ENCODE measurements around the gene TRNP1.

TRNP1 gene

GRCh38 chr1:27005648-27006496, 12.4 kb downstream of the TRNP1 start:
- peaks cover 70% of the 10 kb centered on the region for H3K4me1 ChIP-seq (ENCODE audit: insufficient read depth, low read length)
- H3K9me3 ChIP-seq (ENCODE audit: low read length) = no peaks in the 10 kb centered on the region
- peaks cover 33% of the 10 kb centered on the region for H3K36me3 ChIP-seq (ENCODE audit: insufficient read depth, low read length)
- peak overlapping the region; percentile 27 for H3K27ac ChIP-seq (ENCODE audit: low read depth, low read length)
- H3K9ac ChIP-seq (ENCODE audit: low read length) = no peak overlapping the region
- no peaks in the 10 kb centered on the region for H3K27me3 ChIP-seq (ENCODE audit: control insufficient read depth in 1 of 2, insufficient read depth in 2 of 2, low read length in 2 of 2)
- H3K4me3 ChIP-seq (ENCODE audit: low read depth in 1 of 2, low read length in 2 of 2) = no peak overlapping the region

- Histone ChIP-seq H3K4me1 (ENCODE audit: insufficient read depth, low read length) (peaks cover 67% of the 10 kb centered on the region), H3K27ac (ENCODE audit: low read depth, low read length) (peak overlapping the region; percentile 27), H3K9me3 (ENCODE audit: low read length) (no peaks in the 10 kb centered on the region), H3K36me3 (ENCODE audit: insufficient read depth, low read length) (peaks cover 33% of the 10 kb centered on the region), H3K9ac (ENCODE audit: low read length) (no peak overlapping the region), H3K27me3 (ENCODE audit: control insufficient read depth in 1 of 2, insufficient read depth in 2 of 2, low read length in 2 of 2) (no peaks in the 10 kb centered on the region), H3K4me3 (ENCODE audit: low read depth in 1 of 2, low read length in 2 of 2) (no peak overlapping the region)
Measured at GRCh38 chr1:27006683-27007082, 13.2 kb downstream of the TRNP1 start.

GRCh38 chr1:27007909-27008582, 14.6 kb downstream of the TRNP1 start:
- no peaks in the 10 kb centered on the region for H3K9me3 ChIP-seq (ENCODE audit: low read length)
- no peak overlapping the region for H3K4me3 ChIP-seq (ENCODE audit: low read depth in 1 of 2, low read length in 2 of 2)
- H3K9ac ChIP-seq (ENCODE audit: low read length) = no peak overlapping the region
- H3K27me3 ChIP-seq (ENCODE audit: control insufficient read depth in 1 of 2, insufficient read depth in 2 of 2, low read length in 2 of 2) = no peaks in the 10 kb centered on the region
- peak overlapping the region; percentile 35 for H3K27ac ChIP-seq (ENCODE audit: low read depth, low read length)
- peaks cover 63% of the 10 kb centered on the region for H3K4me1 ChIP-seq (ENCODE audit: insufficient read depth, low read length)
- H3K36me3 ChIP-seq (ENCODE audit: insufficient read depth, low read length) = peaks cover 27% of the 10 kb centered on the region

- Histone ChIP-seq H3K27ac (ENCODE audit: low read depth, low read length) (peak overlapping the region; percentile 70), H3K36me3 (ENCODE audit: insufficient read depth, low read length) (peaks cover 19% of the 10 kb centered on the region), H3K27me3 (ENCODE audit: control insufficient read depth in 1 of 2, insufficient read depth in 2 of 2, low read length in 2 of 2) (no peaks in the 10 kb centered on the region), H3K9ac (ENCODE audit: low read length) (peak overlapping the region; percentile 81), H3K4me1 (ENCODE audit: insufficient read depth, low read length) (peaks cover 52% of the 10 kb centered on the region), H3K9me3 (ENCODE audit: low read length) (no peaks in the 10 kb centered on the region), H3K4me3 (ENCODE audit: low read depth in 1 of 2, low read length in 2 of 2) (peak overlapping the region; percentile 9 to 55)
Measured at GRCh38 chr1:27009601-27010197, 16.2 kb downstream of the TRNP1 start.

GRCh38 chr1:27010226-27010994, 16.9 kb downstream of the TRNP1 start:
- Histone ChIP-seq H3K9me3 (ENCODE audit: low read length) (no peaks in the 10 kb centered on the region), H3K4me1 (ENCODE audit: insufficient read depth, low read length) (peaks cover 45% of the 10 kb centered on the region), H3K27me3 (ENCODE audit: control insufficient read depth in 1 of 2, insufficient read depth in 2 of 2, low read length in 2 of 2) (no peaks in the 10 kb centered on the region), H3K9ac (ENCODE audit: low read length) (peak overlapping the region; percentile 81), H3K27ac (ENCODE audit: low read depth, low read length) (peak overlapping the region; percentile 70), H3K4me3 (ENCODE audit: low read depth in 1 of 2, low read length in 2 of 2) (peak overlapping the region; percentile 55 to 84), H3K36me3 (ENCODE audit: insufficient read depth, low read length) (peaks cover 12% of the 10 kb centered on the region)

GRCh38 chr1:27011058-27011764, 17.7 kb downstream of the TRNP1 start:
- Histone ChIP-seq H3K36me3 (ENCODE audit: insufficient read depth, low read length) (peaks cover 4% of the 10 kb centered on the region), H3K9me3 (ENCODE audit: low read length) (no peaks in the 10 kb centered on the region), H3K4me1 (ENCODE audit: insufficient read depth, low read length) (peaks cover 41% of the 10 kb centered on the region), H3K4me3 (ENCODE audit: low read depth in 1 of 2, low read length in 2 of 2) (peak overlapping the region; percentile 55 to 84), H3K9ac (ENCODE audit: low read length) (peak overlapping the region; percentile 81), H3K27me3 (ENCODE audit: control insufficient read depth in 1 of 2, insufficient read depth in 2 of 2, low read length in 2 of 2) (no peaks in the 10 kb centered on the region), H3K27ac (ENCODE audit: low read depth, low read length) (peak overlapping the region; percentile 70)

GRCh38 chr1:27011976-27012563, 18.6 kb downstream of the TRNP1 start:
- Histone ChIP-seq H3K27ac (ENCODE audit: low read depth, low read length) (peak overlapping the region; percentile 70), H3K4me1 (ENCODE audit: insufficient read depth, low read length) (peaks cover 39% of the 10 kb centered on the region), H3K9me3 (ENCODE audit: low read length) (no peaks in the 10 kb centered on the region), H3K4me3 (ENCODE audit: low read depth in 1 of 2, low read length in 2 of 2) (peak overlapping the region; percentile 55 to 84), H3K27me3 (ENCODE audit: control insufficient read depth in 1 of 2, insufficient read depth in 2 of 2, low read length in 2 of 2) (no peaks in the 10 kb centered on the region), H3K36me3 (ENCODE audit: insufficient read depth, low read length) (no peaks in the 10 kb centered on the region), H3K9ac (ENCODE audit: low read length) (peak overlapping the region; percentile 81)

GRCh38 chr1:27015260-27015659, 21.8 kb downstream of the TRNP1 start:
- Histone ChIP-seq H3K4me3 (ENCODE audit: low read depth in 1 of 2, low read length in 2 of 2) (no peak overlapping the region), H3K4me1 (ENCODE audit: insufficient read depth, low read length) (peaks cover 10% of the 10 kb centered on the region), H3K27ac (ENCODE audit: low read depth, low read length) (no peak overlapping the region), H3K27me3 (ENCODE audit: control insufficient read depth in 1 of 2, insufficient read depth in 2 of 2, low read length in 2 of 2) (no peaks in the 10 kb centered on the region), H3K9ac (ENCODE audit: low read length) (no peak overlapping the region), H3K36me3 (ENCODE audit: insufficient read depth, low read length) (no peaks in the 10 kb centered on the region), H3K9me3 (ENCODE audit: low read length) (no peaks in the 10 kb centered on the region)

GRCh38 chr1:27016376-27016775, 22.9 kb downstream of the TRNP1 start:
- Histone ChIP-seq H3K36me3 (ENCODE audit: insufficient read depth, low read length) (no peaks in the 10 kb centered on the region), H3K4me3 (ENCODE audit: low read depth in 1 of 2, low read length in 2 of 2) (no peak overlapping the region), H3K4me1 (ENCODE audit: insufficient read depth, low read length) (peaks cover under 1% of the 10 kb centered on the region), H3K27me3 (ENCODE audit: control insufficient read depth in 1 of 2, insufficient read depth in 2 of 2, low read length in 2 of 2) (no peaks in the 10 kb centered on the region), H3K9ac (ENCODE audit: low read length) (no peak overlapping the region), H3K27ac (ENCODE audit: low read depth, low read length) (no peak overlapping the region), H3K9me3 (ENCODE audit: low read length) (no peaks in the 10 kb centered on the region)

GRCh38 chr1:27017207-27017606, 23.7 kb downstream of the TRNP1 start:
- no peaks in the 10 kb centered on the region for H3K9me3 ChIP-seq (ENCODE audit: low read length)
- H3K27me3 ChIP-seq (ENCODE audit: control insufficient read depth in 1 of 2, insufficient read depth in 2 of 2, low read length in 2 of 2) = no peaks in the 10 kb centered on the region
- H3K9ac ChIP-seq (ENCODE audit: low read length) = no peak overlapping the region
- H3K36me3 ChIP-seq (ENCODE audit: insufficient read depth, low read length) = no peaks in the 10 kb centered on the region
- no peak overlapping the region for H3K4me3 ChIP-seq (ENCODE audit: low read depth in 1 of 2, low read length in 2 of 2)
- no peak overlapping the region for H3K27ac ChIP-seq (ENCODE audit: low read depth, low read length)
- H3K4me1 ChIP-seq (ENCODE audit: insufficient read depth, low read length) = no peaks in the 10 kb centered on the region
